Activated gamma-delta T cell (primary cell): ENCODE measurements around the gene NFIX.

Experiments used
- DNase-seq: peaks from one replicate; lab custom pipeline; 2025; lab: John Stamatoyannopoulos, UW

The NFIX gene

GRCh38 chr19:13103581-13104359 is 108.5 kb downstream of the NFIX start:
- DNase-seq, result no peak

GRCh38 chr19:13104360-13104847 is 109.1 kb downstream of the NFIX start:
- DNase-seq, result peak; percentile 46

GRCh38 chr19:13104848-13105711 is 109.8 kb downstream of the NFIX start:
- DNase-seq, result no peak

GRCh38 chr19:13109361-13110098 is 114.3 kb downstream of the NFIX start:
- DNase-seq, result no peak

GRCh38 chr19:13110099-13110610 is 114.9 kb downstream of the NFIX start:
- no peak for DNase-seq

GRCh38 chr19:13112555-13112954 is 117.3 kb downstream of the NFIX start:
- no peak for DNase-seq

- no peak for DNase-seq
These were observed 120.6 kb downstream of the NFIX start for GRCh38 chr19:13115936-13116281.

- no peak for DNase-seq
These were observed 121.3 kb downstream of the NFIX start, which contains the start of gene TRMT1 for GRCh38 chr19:13116282-13117175. TSS of gene TRMT1 (minus strand) at chr19:13116740. CDS start at chr19:13116399, 341 bp downstream.

GRCh38 chr19:13117176-13117771 is 122.0 kb downstream of the NFIX start:
- DNase-seq, result no peak

GRCh38 chr19:13117772-13118423 is 122.6 kb downstream of the NFIX start, which contains the start of gene NACC1:
TSS of gene NACC1 (plus strand) at chr19:13118264. CDS start at chr19:13135208, 16,944 bp downstream.
- peak; percentile 85 for DNase-seq

- no peak for DNase-seq
These were observed 123.3 kb downstream of the NFIX start for GRCh38 chr19:13118424-13119193.

- DNase-seq, result no peak
These were observed 124.4 kb downstream of the NFIX start for GRCh38 chr19:13119627-13120026.

- no peak for DNase-seq
These were observed 124.8 kb downstream of the NFIX start for GRCh38 chr19:13120031-13120430.

- DNase-seq, result no peak
These were observed 125.5 kb downstream of the NFIX start for GRCh38 chr19:13120817-13121216.

- no peak for DNase-seq
These were observed 126.4 kb downstream of the NFIX start for GRCh38 chr19:13121551-13122274.

GRCh38 chr19:13122275-13122878 is 127.1 kb downstream of the NFIX start:
- no peak for DNase-seq

- no peak for DNase-seq
These were observed 128.0 kb downstream of the NFIX start for GRCh38 chr19:13122980-13123957.
